Stimulated activated CD8-positive, alpha-beta memory T cell treated with anti-CD3 and anti-CD28 coated beads, Interleukin-7, amount 100 ng/mL, for 4 hours (primary cell): ENCODE results near the gene CORO2A.
"Not testable (repeated sequence)": the region's sequence is repeated elsewhere in the genome, so short reads cannot be mapped to it uniquely, and the experiment has no call there.

ENCODE experiments used
- DNase-seq, 2 donors: peaks; one replicate each; pipeline ENCODE4 v3.0.0-alpha.2; 2020; ENCODE audit warnings: low read depth in 2 of 2

The CORO2A gene

DNA sequence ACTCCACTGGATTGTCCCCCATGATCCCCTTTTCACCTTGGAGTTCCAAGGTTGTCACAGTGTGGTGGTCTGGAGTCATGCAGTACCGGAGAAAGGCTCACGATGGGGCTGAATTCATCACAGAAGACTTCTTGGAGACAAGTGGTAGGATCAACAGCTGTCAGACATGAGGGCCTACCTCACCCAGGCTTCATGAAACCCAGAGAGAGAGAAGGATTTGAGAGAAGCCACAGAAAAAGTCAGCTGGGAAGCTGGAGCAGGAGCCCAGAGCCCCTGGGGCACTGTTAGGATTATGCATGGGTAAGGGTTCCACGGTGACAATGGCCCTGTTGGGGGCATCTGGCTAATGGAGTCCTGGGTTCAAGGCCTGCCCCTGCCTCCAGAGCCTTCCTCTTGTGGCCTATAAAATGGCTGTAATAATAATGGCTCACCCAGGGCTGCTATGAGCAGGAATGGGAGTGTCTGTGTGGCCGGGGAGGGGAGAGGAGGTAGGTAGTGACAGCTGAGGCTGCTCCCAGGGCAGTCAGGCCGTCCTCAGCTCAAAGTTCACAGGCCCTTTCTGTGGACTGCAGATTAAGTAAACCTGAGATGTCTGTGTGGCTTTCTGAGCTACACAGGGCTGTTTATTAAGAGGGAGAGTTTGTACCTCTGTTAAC is 74.3 kb downstream of the CORO2A start:
- DNase-seq = peak in 1 of 2 donors; percentile 25

DNA sequence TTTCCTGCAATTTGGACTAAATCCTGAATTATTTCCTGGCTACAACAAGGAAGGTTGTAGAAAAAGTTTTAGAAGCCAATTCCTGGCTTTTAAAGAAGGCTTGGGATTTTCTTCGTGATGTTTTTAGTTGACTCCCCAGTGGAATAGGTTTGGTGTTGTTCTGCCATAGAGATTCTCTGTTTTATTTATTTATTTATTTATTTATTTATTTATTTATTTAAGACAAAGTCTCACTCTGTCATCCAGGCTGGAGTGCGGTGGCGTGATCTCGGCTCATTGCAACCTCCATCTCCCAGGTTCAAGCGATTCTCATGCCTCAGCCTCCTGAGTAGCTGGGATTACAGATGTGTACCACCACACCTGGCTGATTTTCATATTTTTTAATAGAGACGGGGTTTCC is 75.3 kb downstream of the CORO2A start:
- DNase-seq = not testable (repeated sequence)

DNA sequence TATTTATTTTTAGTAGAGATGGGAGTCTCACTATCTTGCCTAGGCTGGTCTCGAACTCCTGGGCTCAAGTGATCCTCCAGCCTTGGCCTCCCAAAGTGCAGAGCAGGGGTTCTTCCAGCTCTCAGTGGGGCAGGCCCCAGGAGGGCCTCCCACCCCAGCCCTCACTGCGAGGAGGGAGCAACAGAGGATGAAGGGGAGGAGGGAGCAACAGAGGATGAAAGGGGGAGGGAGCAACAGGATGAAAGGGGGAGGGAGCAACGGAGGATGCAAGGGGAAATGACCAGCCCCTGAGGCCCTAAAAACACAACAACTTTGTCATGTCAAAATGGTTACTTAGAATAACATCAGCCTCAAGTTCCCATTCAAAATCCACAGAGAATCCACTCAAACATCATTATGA is 83.4 kb downstream of the CORO2A start:
- DNase-seq = no peak

DNA sequence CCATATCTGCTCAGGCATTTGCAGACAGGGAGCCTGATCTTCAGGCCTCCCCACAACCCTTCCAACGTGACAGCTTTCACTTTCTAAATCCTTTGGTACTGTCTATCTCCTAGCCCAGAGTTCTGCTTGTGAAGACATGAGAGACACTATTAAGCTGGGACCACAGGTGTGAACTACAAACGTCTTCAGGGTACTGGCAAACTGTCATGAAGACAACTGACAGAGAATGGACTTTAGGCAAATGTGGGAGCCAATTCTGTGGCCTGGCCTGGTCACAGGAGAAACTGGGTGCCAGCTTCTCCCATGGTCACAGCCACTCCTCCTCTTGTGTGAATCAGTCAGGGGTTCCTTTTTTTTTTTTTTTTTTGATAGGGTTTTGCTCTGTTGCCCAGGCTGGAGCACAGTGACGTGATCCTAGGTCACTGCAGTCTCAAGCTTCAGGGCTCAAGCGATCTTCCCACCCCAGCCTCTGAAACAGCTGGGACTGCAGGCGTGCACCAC is 83.9 kb downstream of the CORO2A start:
- DNase-seq = no peak

DNA sequence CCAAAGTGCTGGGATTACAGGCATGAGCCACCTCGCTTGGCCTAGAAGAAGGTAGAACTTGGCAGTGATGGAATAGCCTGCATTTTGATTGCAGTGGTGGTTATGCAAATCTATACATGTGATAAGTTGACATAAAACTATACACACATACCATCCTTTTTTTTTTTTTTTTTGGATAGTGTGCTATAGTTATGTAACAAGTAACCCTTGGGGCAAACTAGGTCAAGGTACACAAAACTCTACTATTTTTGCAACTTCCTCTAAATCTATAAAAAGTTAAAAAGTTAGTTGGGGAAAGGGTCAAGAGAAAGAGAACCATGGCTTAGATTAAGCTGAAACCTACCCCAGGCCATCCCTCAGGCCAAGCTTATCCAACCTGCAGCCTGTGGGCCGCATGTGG is 84.5 kb downstream of the CORO2A start:
- no peak for DNase-seq

DNA sequence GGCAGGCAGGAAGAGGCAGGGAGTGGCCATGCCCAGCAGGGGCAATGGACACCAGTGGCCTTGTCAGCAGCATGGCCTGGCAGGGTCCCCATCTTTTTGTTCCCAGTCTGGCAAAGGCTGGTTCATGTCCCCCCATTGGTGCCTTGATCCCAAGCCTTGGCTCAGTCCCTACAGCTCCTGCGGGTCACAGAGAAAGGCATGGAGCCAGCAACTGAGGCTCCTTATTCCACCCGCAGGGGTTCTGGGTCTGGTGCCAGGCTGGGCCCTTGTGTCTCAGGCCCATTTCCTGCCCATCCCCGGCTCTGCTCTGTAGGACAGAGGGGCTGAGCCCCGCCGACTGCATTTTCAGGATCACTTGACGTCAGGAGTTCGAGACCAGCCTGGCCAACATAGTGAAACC is 87.4 kb downstream of the CORO2A start:
- DNase-seq = no peak

DNA sequence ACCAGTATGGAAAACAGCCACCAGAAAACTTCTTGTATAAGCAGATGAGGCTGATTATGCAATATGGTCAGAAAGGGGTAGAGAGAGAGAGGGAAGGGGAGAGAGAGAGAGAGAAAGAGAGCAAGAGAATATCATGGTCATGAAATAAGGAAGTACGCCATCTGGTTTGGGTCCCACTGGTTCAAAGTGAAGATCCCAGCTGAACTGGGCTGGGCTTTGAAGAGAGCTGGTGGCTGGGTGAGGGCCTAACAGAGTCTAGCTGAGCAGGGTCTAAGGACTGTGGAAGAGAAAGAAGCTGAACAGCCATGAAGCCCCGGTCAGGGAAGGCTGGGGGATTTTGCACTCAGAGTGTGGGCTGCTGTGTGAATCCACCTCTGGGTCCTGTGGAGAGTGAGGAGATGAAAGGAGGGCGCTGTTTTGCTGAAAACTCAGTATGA is 88.0 kb downstream of the CORO2A start:
- DNase-seq = no peak

DNA sequence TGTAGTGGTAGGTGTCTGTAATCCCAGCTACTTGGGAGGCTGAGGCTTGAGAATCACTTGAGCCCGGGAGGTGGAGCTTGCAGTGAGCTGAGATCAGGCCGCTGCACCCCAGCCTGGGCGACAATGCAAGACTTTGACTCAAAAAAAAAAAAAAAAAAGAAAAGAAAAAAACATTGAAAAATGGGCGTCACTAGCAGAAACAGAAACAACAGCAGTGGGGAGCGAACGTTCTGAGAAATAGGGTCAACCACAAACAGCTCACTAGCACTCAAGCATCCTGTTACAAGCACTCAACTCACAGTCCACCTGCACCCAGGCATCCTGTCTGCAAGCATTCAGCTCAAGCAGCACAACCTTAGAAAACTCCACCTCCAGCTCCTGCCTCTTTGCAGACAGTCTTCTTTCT is 90.6 kb downstream of the CORO2A start:
- DNase-seq = peak; percentile 63 to 75

DNA sequence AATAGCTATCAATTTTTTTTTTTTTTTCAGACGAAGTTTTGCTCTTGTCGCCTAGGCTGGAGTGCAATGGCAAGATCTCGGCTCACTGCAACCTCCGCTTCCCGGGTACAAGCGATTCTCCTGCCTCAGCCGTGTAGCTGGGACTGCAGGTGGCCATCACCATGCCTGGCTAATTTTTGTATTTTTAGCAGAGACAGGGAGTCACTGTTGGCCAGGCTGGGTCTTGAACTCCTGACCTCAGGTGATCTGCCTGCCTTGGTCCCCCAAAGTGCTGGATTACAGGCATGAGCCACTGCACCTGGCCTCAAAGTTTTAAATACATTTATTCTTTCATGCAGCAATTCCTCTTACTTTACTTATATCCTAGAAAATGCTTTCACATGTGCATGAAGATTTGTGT is 91.0 kb downstream of the CORO2A start:
- no peak for DNase-seq

DNA sequence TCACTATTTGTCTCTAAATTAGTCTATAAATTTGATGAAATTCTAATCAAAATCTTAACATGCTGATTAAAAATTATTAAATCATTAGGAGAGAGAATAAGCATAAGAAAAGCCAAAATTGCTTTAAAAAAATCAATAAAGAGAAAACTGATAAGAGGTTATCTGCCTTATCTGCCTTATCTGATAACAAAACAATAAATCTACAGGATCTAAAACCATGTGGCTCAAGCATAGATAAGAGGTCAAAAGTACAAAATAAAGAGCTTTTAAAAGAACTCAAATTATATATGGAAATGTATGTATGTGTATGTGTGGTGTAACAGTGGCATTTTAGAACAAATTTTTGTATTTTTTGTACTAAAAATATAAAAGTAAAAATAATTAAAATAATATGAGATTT is 92.0 kb downstream of the CORO2A start:
- no peak for DNase-seq

DNA sequence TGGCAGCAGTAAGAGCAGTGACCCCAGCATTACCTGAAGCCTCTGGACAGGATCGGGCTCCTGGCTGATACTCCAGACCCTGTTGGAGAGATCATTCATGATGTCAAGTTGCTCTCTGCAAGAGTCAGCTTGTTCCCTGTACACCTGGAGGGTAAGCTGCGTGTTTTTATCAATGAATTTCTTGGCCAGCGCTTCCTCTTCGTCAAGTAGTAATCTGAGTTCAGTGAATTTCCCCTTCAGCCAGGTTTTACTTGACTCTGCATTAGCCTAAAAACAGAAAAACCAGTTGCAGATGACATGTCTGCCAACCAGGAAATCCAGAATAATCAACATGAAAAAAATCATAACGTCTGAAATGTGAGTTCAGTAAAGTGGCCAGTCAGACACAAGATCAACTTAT is 92.5 kb downstream of the CORO2A start:
- DNase-seq = no peak

DNA sequence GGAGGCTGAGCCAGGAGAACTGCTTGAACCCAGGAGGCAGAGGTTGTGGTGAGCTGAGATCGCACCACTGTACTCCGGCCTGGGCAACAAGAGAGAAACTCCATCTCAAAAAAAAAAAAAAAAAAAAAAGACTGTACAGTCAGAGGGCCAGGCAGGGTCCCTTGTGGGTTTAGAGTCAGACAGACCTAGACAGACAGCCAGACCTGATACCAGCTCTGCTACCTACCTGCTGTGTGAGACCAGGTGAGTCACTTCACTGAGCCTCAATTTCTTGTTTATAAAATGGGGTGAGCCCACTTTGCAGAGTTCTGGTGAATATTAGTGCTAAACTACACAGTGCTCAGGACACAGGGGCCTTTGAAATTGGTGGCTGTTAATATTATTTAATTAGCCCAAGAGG is 93.1 kb downstream of the CORO2A start:
- no peak for DNase-seq

DNA sequence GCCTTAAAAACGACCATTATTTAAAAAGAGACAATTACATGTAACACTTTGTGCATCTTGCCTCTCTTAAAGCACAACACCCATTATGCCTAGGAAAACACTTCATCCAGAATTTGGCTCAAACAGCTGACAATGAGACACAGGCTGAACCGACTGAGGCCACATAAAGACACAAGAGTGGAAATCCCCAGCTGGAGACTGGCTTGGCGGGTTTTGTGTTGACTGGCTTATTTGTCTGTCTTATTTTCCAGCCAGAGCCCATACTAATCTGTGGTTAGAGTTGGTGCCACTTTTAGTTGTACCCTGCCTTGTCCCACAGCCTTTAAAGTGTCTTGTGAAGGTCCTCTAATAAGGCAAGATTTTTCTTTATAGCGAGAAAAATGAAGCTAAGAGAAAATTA is 94.6 kb downstream of the CORO2A start:
- no peak for DNase-seq

DNA sequence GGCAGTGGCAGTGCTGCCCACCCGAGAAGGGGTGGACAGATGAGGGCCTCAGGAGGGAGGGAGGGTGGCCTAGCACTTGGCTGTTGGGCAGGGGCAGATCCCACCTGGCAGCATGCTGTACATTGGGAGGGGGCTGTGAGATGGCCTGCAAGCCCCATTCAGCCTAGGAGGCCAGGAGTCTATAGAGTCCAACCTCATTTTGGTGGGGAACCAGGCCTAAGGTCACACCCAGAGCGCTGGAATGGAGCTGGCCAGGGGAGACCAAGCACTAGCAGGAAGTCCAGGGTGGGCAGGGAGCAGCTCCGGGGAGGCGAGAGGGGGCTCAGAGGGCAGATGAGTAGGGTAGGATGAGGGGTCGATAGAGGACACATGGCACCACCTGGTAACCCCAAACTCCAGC is 96.3 kb downstream of the CORO2A start:
- DNase-seq = no peak

DNA sequence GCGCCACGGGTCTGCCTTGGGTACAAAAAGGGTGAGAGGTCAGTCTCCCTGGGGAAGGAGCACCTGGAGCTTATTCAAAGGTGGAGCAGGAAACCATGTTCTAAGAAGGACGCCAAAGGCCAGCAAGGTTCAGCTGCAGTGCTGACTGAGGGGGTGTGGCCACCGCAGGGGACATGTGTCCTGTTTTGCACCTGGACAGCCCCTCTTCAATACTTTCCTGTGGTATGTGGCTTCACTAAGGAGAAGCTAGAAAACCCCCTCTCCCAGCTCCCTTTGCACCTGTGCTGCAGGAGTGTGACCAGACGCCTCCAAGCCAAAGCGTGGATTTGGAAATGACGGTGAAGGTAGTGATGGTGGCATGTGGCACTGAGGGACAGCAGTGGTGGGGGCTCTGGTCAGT is 97.0 kb downstream of the CORO2A start:
- DNase-seq = no peak

DNA sequence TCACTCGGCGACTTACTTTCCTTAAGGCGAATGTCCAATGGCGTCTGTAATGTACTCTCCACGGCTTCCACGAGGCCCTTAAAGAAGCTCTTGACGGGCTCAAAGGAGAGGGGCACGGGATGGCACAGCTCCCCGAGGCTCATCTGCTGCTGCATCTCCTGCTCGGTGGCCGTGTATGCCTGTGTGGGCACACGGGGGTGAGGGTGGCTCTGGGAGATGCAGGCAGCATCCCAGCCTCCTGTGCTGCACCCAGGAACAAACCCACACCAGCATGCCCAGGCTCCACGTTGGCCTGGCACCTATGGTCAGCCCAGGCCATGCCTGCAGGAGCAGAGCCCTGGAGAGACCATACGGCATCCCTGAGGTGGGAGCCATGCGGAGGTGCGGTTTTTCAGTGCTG is 97.6 kb downstream of the CORO2A start:
- no peak for DNase-seq

DNA sequence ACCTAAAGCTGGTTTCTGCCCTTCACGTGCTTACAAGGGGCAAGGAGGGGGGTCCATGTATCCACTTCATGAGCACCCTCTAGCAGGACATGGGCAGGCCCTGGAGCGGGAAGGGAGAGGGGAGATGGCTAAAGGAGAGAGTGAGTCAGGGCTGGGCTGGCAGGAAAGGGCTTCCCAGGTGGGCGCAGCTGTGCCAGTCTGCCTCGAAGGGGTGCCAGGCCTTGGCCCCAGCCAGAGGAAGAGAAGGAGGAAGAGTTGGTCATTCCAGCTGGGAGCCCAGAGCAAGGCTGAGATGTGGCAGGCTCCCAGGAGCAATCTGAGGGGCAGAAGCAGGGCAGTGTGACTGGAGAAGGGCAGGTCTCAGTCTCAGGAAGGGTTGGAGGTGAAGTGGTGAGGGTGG is 98.1 kb downstream of the CORO2A start:
- DNase-seq = no peak

DNA sequence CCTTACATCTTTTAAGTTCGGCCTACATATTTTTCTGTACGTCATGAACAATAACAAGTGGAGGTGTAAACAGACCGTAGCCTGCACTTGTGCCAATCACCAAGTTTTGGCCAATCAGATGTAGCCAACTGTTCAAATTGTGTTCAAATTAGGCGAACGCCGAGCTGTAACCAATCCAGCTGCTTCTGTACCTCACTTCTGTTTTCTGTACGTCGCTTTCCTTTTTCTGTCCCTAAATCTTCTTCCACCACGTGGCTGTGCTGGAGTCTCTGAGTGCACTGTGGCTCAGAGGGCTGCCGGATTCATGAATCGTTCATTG is 99.9 kb downstream of the CORO2A start:
- DNase-seq = no peak

DNA sequence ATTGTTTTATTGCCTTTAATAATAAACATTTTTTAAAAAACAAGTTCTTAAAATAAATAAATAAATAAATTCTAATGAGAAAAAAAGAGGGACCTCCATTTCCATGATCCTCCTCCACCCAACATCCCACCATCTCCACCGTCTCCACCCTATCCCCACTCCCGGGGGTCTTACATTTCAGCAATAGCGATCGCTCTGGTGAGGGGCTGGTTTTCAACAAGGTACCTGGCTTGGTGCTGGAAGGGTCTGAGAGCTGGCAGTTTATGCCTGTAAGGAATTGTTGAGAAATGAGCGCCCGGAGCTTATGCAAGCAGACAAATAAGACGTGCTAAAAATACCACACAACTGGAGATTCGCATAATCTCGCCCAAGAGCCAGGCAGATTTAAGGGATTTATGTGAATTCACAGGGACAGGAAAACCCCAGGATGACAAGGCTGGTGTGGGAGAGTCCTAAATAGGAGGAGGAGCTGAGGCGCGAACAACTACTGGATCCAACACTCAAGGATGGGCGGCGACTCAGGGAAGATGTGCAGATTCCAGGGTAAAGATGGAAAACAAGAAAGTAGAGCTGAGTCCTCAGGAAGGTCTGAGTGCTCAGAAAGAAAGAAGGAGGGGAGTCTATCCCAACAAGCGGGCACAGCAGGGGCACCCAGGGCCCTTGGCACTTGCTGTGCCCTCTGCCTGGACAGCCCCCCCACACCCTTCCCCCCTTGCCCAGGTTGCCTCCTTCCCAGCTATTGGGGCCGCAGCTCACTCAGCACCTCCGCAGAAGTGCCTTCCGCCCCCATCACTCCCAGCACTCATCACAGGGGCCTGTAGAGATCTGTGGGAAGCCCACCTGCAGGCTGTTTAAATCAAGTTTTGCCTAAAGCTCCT is 100.5 kb downstream of the CORO2A start:
- no peak for DNase-seq

DNA sequence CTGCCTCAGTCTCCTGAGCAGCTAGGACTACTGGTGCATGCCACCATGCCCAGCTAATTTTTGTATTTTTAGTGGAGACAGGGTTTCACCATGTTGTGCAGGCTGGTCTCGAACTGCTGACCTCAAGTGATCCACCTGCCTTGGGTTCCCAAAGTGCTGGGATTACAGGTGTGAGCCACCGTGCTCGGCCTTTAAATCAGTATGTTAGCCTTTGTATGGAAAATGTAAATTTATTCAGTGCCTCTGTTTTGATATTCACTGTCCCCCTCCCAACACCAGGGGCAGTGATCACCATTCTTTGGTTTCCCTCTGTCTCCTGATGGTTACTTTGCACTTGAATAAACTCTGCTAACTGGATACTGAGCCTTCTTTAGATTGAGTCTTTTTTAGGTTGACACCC is 101.8 kb downstream of the CORO2A start:
- DNase-seq = not testable (repeated sequence)

DNA sequence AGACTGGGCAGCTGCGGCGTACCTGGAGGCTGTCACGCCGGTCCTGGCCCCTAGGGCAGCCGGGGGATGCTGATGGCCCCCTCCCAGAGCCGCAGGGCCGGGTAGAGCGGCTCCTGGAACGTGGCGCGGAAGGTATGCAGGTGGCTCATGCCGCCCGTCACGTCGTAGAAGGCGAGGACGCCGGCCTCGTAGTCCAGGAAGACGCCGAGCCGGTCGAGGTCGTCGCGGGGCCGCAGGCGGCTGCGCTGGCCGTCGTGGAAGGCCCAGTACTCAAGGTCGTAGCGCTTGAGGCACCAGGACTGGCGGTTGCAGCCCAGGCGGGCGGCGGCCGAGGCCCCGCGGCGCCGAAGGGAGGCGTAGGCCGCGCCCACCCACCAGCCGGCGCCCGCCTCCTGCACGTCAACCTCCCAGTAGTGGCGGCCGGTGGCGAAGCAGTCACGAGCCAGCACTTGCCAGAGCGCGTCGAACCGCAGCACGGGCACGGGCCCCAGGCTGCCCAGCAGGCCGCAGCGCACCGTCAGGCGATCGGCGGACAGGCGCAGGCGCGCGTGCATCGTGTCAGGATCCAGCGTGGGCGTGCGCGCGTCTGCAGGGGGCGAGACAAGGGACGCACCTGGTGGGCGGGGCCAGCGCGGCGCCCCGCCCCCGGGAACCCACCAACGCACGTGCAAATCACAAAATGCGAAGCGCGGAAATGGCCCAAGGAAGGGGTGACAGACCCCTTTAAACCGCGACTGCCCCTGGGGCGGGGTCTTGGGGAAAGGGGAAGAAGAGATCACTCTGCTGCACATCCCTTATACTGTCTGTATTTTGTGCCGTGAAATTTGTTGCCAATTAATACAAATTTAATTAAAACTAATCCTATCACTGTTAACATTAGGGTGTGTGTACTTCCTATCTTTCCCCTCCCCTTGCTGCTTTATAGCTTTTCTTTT is 104.8 kb downstream of the CORO2A start:
- peak in 1 of 2 donors; percentile 39 for DNase-seq

DNA sequence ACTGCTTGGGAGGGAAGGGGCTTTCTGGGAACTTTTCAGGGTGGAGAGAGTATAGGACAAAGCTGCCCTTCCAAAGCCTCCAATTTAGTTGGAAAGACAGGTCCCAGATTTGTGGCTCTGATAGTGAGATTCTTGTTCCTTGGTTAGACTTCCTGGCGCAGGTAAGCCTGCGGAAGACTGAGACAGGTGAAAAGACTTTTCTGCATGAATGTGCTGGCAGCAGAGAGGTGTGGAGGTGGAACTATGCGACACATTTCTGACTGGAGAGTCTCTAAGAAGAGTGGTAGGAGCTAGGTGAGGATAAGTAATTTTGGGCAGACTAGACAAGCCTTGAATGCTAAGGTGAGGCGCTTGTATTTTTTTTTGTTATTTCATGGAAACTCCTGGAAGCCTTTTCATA is 106.0 kb downstream of the CORO2A start:
- no peak for DNase-seq
